Activated CD4-positive, alpha-beta T cell treated with anti-CD3 and anti-CD28 coated beads for 4 hours (primary cell): ENCODE data around the gene GABRR2.

Experiments
- DNase-seq, 2 donors: peaks; one replicate each; pipeline ENCODE4 v3.0.0-alpha.2; 2020

GABRR2 gene

DNA sequence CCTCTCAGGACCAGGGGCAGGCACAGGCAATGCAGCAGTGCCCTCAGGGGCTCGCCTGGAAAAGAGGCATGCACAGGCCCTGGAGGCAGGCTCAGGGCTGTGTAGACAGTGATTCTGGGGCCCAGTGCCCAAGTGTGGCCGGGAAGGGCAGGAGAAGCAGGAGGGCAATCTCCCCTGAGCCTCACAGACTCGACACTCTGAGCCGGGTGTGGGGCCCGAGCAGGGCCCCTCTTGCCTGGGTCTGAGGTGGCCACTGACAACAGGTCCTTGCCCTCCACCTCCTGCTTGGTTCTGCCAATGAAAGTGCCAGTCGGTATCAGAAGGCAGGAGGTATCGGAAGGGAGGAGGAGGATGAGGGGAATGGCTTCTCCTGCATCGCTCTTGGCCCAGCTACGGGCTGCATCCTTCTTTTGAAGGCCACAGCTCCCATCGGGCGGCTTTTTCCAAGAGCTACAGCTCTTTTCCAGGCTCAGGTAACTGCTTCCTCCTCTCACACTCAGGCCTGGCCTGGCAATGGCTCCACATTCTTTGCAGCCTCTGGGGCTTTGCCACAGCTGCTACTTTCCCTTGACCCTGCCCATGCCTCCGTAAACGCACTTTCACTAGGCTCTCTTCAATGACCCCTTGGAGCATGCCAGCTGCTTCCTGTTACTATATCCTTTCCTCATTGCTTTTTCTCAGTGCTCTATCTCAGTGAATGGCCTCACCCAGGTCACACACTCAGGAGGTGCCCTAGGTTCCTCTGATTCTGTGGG lies 24.5 kb downstream of the GABRR2 start:
- no peak for DNase-seq

DNA sequence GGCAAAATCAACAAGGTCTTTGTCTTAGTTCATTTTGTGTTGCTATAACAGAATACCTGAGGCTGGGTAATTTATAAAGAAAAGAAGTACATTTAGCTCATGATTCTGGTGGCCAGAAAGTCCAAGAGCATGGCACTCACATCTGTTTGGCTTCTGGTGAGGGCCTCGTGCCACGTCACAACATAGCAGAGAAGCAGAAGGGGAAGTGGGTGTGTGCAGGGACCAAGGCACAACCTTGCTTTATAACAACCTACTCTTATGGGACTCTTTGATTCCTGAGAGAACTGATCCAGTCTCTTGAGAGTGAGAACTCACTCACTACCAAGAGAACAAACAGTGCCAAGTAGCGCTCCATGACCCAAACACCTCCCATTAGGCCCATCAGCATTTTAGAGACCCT lies 25.4 kb downstream of the GABRR2 start:
- no peak for DNase-seq

DNA sequence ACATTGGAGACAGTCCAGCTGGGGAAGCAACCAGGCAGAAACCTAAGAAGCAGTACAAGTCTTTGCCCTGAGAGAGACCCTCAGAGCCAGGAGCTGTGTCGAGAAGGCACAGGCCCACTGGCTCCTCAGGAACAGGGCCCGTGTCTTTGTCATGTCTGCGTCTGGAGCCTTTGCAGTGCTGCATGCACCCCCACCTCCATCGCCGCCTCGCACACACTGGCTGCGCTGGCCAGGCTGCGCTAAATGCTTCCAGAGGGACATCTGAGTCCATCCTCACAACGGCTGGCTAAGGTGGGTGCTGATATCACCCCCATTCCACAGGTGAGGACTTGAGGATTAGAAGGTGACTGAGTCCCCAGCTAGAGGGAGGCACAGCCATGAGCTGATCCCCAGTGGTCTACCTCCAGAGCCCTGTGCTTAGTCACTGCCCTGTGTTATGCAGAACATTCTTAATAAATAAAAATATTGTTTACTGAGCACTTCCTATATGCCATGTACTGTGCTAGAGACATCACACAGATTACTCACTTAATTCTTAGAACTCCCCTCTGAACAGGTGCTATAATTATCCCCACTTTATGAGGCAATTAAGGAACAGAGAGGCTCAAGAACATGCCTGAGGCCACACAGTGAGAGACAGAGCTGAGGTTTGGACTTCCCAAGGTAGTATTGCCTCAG lies 27.6 kb downstream of the GABRR2 start:
- DNase-seq = no peak

DNA sequence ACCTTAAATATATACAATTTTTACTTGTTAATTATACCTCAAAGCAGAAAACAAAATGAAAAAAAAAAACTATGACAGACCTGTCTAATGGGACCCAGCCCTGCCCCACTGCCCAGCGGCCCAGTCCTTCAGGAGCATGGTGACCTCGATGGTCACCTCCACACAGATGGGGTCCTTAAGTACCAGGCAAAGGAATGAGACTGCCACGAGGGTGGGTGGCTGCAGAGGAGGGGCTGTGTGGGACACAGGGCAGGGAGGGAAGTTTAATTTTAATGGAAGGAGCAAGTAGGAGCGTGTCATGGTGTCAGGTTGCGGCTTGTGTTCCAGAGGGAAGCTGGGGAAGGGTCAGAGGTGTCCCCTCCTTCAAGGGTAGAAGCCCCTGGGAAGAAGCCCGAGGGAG lies 28.6 kb downstream of the GABRR2 start:
- no peak for DNase-seq

DNA sequence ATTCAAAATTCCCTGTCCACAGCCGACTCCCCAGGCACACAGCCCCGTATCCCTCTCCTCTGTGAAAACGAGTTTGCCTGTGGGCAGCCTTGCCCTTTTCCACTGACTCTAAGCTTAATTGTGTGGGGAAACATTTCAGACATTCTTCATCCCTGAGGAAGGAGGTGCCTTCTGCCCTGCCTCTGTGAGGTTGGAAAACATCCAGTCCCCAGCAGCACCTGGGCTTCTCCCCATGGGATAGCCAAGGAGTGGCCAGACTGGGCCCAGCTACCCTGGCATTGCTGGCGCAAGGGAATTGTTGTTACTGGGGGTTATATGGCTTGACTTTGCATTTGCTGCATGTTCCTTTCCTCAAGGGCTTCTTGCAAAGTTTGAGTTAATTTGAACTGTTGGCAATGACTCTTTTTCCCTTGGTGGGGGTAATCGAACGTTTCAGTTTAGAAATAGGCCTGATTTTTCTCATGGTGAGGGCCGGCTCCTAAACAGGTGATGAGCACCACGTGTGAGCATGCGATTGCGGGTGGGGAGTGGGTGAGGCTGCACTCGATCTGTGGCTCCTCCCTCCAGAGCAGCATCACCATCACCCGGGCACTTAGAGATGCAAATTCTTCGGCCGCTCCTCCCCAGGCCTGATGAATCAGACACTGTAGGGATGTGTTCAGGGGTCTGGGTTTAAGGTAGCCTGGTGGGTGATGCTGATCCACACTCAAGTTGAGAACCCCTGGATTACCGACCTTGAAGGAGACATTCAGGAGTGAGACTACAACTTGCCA lies 29.9 kb downstream of the GABRR2 start:
- no peak for DNase-seq

DNA sequence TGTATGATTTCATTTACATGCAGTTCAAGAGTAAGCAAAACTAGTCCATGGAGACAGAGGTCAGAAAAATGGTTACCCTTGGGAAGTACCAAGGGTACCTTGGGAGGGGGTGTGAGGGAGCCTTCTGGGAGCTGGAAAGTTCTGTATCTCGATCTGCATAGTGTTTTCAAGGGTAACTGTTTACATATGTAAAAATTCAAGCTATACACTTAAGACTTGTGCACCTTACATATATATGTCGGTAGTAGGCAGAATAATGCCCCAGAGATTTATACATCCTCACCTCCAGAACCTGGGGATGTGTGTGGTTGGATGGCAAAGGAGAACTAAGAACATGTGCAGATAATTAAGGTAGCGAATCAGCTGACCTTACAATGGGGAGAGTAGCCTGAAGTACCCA lies 31.0 kb downstream of the GABRR2 start:
- no peak for DNase-seq

DNA sequence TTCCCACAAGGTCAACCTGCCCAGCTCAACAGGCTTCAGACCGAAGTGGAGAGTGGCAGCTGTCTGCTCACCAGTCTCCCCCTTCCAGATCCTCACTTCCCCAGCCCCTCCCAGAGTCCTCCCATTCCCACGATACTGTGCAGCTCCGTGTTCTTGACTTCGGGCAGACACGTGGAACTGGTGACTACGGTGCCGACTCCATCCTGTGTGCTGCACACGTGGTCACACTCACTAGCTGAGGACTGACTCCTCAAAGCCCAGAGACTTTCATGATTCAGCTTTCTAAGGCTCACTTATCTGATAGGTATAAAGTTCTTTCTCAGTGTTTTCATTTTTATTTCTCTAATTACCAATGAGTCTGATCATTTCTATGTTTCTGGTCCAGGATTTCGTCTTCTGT lies 32.4 kb downstream of the GABRR2 start:
- DNase-seq = no peak

DNA sequence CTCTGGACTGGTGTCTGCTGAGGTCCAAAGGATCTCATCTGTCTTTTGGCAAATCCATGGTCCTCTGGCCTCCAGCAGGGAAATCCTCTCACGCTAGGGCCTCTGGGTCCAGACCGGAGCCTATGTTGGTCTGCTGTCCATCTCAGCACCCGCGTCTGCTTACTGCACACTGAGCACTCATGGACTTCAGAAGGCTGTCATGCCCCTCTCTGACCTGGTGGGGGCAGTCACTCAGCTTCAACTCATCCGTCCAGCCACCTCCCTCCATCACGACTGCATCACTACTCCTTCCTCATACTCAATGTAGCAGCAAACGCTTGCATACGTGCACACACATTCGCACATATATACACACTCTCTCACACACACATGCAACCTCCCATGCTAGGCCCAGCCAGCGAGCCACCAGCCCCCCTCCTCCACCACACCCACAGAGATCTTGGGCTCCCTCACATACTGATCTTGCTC lies 33.3 kb downstream of the GABRR2 start:
- DNase-seq = peak; percentile 8 to 18

DNA sequence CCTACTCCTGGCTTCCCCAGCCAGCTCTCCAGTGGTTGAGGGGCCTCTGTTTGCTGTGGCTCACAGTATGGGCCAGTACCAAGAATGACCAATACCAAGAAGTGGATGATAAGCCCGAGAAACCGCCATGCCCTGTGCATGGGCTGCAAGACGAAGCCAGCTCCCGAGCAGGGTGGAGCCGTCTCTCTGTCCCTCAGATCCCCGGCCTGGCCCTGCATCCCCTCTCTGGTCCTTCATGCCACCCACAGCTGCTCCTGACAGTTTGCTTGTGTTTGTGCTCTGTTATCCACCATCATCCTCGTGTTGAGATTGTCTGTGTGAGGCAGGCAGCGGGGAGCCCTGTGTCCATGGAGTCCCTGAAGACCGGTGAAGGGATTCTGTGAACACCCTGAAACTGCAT lies 36.1 kb downstream of the GABRR2 start:
- no peak for DNase-seq

DNA sequence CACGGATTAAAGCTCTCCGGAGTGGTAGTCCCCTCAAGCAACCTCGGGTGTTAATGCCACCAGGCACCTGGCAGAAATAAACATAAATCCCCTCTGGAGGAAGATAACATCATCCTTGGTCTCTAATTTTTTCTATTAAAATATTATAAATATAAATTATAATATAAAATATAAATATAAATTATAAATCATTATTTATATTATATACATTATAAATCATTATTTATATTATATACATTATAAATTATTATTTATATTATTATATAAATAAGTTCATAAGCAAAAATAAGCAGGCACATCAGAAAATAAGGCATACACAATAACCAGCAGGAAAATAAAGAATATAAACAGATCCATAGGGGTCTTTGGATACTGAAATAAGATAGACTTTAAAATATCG lies 39.2 kb downstream of the GABRR2 start:
- no peak for DNase-seq

DNA sequence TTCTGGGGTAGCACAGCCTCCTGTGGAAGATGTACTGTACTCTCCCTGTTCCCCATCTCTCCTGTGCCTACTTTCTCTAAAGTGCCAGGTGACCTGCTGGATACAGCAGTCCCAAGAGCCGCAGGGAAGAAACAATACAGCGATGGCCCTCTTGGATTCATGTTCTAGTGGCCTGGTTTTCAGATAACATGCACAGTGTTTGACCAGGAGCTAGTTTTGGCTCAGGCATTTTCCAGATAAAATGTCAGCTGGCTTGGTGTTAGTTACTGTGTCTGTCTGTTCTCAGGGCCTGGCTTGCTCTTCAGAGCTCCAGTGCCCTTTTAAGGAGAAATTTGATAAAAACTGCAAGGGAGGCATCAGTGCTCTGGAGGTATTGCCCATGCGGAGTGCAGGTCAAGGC lies 41.3 kb downstream of the GABRR2 start:
- DNase-seq = no peak

DNA sequence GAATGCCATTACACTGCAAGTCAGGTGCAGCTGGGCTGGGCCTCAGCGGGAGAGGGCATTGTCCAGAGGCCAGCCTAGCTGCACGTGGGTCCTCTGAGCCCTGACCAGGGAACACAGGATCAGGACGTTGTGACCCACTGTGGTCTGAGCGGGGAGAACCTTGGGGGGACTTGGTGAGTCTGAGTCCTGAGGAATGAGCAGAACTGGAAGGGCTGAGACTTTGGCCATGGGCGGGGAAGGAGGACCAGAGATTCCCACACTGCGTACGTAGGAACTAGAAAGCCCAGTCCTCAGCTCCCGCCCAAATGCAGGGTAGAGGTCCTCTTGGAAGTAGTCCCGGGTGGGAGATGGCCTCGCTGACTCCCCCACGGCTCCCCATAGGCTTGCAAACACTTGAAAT lies 42.5 kb downstream of the GABRR2 start:
- no peak for DNase-seq

DNA sequence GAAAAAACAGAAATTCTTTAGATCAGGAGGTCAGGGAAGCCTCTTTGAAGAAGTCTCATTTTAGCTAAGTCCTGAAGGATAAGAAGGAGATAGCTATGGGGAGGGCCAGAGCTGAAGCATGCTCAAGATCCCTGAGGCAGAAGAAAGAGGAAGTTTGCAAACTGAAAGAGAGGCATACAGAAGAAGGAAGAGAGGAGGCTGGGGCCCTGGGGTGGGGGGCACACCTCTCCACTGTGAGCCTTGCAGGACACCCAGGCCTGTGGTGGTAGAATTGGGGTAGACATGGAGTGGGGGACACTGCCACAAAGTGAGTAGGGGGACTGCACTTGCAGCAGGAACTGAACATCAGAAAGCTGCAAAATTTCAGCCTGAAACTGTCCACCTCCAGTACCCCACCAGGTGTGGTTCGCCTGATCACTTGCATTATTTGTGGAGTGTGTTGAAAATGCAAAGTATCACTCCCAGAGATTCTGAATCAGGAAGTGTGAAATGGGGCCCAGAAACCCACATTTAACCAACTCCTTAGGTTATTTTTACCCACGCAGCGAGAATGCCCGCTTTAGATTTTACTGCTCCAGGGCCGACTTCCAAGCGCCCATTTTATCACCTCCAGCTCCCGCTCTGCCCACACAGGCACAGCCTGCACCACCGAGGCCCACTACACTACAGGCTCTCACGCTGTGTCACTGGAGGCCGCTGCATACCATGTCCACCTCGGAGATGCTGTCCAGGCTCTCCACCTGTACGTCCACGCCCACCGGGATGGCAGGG lies 44.0 kb downstream of the GABRR2 start:
- no peak for DNase-seq

DNA sequence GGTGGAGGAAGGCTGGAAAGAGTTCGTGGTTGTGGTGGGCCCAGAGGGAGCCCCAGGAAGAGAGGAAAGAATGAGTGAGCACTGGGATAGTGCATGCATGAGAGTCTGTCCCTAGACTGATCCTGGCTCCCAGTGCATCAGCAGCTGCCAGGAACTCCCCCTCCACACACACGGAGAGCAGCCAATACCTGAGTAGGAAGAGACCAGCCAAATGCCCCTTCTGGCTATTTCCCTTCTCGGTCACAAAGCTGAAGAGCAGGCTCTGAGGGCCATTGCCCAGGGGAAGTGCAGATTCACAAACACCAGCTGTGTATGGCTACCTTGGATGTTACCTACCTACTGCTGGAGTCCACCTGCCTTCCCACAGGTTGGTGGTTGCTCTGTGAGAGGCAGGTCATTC lies 45.1 kb downstream of the GABRR2 start:
- no peak for DNase-seq

DNA sequence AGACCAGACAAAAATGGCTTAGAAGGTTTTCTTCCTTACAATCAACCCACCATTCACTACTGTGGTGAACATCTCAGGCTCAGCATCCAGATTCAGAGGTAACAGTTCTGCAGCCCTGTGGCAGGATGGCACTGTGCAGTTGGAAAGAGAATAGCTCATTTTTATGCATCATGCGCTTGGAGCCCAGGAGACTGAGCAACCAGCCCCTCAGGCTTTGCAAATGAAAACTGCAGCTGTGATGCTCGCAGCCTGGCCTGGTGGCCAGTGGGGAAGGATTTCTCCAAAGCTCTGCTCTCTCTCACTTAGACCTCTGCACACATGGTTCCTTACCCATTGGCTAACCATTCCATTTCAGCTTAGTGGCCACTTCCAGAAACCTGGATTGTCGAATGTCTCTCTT lies 45.8 kb downstream of the GABRR2 start:
- no peak for DNase-seq

DNA sequence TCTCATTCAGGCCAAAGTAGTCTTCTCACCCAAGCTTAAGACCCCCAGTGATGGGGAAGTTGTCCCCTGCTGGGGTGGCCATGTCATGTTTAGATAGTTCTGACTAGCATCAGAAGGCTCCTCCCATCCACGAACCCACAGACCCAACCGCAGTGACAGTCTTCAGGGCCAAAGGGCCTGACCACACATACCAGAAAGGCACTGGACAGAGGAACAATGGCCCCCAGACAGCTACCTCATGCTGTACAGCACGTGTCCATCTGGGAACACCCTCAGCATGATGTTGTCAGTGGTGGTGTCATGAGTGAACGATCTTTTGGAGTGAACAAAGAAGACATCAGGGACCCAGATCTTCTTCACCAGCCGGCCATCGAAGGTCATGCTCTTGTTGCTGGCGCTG lies 46.3 kb downstream of the GABRR2 start:
- DNase-seq = no peak

DNA sequence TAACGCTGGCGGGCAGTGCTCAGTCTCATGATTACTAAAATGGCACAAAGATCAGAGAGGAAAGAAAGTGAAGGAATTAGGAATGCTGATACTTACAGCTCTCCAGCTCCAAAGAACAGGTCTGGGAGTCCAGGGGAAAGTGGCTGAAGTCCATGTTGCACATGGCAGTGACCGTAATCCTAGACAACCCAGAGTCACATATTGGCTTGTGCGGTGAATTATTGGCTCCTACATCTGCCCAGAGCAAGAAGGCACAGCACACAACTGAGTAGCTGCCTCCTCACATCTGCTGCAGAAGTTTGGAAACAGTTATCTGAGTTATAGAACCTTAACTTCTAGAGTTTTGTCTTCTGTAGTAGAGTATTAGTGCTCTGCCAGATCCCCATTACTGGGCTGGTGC lies 47.2 kb downstream of the GABRR2 start:
- DNase-seq = no peak

DNA sequence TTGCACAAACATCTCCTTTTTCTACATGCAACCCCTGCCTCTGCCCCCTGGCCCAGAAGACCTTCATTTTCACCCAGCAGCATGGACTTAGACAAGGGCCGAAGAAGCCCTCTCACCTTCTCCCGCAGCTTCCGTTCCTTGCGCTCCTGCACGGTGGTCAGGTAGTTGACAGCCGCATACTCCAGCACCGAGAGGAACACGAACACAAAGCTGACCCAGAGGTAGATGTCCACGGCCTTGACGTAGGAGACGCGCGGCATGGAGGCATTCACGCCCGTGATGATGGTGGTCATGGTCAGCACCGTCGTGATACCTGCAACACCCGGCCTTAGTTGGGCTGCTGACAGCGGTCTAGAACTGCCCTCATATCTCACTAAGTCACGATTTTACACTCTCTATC lies 50.8 kb downstream of the GABRR2 start:
- no peak for DNase-seq

DNA sequence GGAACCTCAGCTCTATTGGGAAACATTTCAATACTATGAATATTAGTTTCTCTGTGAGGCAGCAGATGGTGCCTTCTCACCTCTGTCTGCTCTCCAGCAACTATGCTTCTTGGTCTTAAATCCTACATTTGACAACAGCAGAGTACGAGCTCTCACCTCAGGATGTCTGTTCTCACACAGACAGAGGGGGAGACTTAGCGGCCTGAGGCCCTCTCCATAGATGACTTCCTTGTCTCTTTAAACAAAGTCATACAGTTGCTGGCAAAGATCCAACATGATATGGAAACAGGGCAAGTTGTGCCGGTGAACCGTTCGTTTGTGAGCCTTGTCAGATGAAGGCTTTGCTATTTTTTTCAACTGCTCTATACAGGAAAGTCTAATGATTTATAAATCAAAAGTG lies 54.3 kb downstream of the GABRR2 start:
- no peak for DNase-seq

DNA sequence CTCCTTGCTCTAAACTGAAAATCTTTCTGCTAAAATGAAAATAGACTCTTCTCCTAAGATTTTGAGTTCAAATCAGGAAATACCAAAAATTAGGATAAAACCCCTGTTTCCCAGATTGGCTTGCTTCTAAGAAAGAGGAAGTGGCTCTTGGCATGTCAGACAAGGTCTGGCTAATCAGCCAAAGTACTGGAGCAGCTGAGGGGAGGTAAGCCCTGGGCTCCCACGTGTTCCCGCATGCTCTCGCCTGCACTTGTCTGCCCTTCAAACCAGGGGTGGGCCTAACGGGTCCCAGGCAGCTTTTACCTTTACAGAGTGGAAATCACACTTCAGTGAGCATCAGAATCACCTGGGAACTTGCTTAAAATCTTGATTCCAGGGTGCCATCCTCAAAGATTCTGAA lies 54.8 kb downstream of the GABRR2 start:
- no peak for DNase-seq

DNA sequence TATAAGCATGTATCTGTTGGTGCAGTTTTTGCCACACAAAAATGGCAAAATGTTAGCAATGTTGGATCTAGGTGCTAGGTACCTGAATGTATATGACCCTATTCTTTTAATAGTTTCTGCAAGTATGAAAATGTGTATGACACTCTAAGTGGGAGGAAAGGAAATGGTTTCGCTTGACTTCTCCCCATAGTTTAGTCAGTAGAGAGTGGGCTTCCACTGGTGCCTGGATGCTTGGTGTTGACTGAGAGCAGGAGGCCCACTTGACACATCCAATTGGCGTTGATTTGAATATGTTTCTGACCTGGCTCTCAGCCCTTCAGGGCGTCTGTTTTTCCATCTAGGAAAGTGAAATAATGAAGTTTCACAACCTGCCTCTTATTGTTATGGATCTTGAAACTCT lies 56.2 kb downstream of the GABRR2 start:
- DNase-seq = no peak

DNA sequence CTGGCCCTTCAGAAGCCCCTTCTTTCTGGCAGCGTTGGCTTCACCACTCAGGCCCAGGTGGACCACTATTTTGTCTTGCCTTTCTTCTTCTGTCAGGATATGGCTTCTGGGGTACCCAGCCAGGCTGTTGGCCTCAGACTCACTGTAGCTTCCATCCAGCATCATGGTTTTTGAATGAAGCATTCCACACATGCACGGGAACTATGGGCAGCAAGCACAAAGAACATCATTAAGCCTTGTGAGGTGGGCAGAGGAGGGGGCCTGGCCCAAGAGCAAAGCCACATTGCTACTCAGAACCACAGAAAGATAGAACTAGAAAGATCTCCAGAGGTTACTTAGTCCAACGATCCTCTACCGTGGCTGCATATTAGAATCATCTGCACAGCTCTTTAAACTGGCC lies 57.3 kb downstream of the GABRR2 start:
- no peak for DNase-seq

DNA sequence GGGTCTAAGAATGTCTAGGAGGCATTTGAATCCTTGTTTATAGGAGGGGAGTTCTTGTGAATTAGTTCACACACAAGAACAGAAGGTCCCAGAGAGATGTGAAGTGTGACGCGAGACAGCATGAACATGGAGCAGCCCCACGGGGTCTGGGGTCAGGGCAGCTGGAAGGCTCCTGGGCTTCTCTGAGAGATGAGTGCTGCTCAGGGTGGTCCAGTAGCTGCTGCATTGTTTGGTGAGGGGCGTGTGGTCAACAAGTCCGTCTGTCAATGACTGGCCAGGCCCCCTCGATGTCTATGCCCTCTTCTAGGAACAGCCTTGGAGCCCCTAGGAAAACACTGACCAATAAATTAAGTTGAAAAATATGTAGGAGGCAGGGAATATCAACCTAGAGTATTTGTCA lies 57.8 kb downstream of the GABRR2 start:
- no peak for DNase-seq
